GM12873 (cell line): ENCODE data around the gene MEGF6.

Source experiments
- TF ChIP-seq, protein P1 (sequence below): IDR thresholded peaks from 2 replicates; pipeline ENCODE4 v1.5.1; 2012; ENCODE audit warnings: low read depth, mild to moderate bottlenecking, moderate library complexity, low read length, control low read depth; ENCODE audit not compliant: insufficient read depth; ENCODE audit errors: missing control alignments

The MEGF6 gene

DNA sequence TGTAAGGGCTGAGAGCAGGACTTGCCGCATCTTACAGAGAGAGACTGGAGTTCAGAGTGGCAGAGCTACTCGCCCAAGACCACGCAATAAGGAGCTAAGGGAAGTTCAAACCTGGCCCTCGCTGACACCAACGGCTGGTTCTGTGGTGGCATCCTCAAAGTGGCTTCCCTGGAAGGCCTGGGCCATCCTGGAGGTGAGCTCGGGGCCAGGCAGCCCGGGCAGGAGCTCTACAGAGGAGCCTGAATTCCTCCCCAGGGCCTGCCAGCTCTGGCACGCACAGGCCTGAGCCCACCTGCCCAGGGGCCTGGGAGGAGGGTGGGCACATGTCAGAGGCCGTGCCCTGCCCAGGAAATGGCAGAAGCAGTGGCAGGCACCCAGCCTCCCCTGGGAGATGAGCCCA, 68.6 kb downstream of the MEGF6 start:
- TF ChIP-seq, protein P1, sequence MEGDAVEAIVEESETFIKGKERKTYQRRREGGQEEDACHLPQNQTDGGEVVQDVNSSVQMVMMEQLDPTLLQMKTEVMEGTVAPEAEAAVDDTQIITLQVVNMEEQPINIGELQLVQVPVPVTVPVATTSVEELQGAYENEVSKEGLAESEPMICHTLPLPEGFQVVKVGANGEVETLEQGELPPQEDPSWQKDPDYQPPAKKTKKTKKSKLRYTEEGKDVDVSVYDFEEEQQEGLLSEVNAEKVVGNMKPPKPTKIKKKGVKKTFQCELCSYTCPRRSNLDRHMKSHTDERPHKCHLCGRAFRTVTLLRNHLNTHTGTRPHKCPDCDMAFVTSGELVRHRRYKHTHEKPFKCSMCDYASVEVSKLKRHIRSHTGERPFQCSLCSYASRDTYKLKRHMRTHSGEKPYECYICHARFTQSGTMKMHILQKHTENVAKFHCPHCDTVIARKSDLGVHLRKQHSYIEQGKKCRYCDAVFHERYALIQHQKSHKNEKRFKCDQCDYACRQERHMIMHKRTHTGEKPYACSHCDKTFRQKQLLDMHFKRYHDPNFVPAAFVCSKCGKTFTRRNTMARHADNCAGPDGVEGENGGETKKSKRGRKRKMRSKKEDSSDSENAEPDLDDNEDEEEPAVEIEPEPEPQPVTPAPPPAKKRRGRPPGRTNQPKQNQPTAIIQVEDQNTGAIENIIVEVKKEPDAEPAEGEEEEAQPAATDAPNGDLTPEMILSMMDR: no peak

DNA sequence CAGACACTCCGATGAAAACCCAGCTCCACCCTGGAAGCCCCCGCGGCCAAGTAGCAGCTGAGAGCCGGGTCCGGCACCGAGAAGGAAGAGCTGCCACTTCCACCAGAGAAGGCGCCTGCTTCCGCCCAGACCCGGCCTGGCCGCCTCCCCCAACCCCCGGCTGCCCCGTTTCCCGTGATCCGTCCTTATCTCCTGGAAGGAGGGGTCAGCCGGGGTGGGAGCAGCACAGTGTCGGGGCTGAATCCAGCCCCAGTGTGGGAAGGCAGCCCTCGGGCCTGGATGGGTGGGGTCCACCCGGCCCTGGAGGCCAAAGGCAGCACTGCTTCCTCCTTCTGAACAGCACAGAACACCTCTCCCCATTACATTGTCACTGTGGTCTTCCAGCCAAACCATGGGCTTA, 69.4 kb downstream of the MEGF6 start:
- TF ChIP-seq, protein P1: no peak

DNA sequence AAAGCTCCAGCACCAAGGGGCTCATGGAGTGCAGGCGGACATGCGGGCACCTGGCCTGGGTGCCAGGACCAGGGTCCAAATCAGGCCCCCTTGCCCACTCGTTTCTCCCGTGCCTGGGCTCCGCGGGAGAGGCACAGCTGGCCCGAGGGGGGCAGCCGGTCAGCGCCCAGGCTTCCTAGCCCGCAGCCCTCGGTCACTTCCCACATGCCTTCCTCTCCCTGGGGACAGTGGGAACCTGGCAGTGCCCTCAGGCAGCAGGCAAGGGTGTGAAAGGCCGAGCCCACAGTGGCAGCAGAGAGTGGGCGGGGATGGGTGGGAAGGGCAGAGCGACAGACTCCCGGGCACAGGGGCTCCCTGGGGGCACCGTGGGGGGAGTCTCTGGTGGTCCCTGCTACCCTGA, 69.8 kb downstream of the MEGF6 start:
- TF ChIP-seq, protein P1: no peak

DNA sequence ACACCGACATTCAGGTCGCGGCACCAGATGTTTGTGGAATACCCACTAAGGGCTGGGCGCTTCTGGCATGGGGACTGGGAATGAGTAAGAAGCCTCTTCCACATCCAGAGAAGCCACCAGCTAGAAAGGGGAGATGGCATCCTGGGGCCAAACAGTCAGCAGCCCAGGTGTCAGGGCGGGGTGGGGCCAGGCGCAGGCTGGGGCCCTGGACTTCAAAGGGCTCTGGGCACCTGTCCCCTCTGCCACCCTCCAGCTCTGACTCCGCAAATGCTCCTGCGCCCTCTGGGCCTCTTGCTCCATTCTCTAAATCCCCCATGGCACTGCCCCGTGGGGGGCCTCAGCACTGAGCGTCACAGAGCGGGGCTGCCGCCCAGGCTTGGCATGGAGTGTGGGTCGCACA, 70.4 kb downstream of the MEGF6 start:
- TF ChIP-seq, protein P1: no peak

DNA sequence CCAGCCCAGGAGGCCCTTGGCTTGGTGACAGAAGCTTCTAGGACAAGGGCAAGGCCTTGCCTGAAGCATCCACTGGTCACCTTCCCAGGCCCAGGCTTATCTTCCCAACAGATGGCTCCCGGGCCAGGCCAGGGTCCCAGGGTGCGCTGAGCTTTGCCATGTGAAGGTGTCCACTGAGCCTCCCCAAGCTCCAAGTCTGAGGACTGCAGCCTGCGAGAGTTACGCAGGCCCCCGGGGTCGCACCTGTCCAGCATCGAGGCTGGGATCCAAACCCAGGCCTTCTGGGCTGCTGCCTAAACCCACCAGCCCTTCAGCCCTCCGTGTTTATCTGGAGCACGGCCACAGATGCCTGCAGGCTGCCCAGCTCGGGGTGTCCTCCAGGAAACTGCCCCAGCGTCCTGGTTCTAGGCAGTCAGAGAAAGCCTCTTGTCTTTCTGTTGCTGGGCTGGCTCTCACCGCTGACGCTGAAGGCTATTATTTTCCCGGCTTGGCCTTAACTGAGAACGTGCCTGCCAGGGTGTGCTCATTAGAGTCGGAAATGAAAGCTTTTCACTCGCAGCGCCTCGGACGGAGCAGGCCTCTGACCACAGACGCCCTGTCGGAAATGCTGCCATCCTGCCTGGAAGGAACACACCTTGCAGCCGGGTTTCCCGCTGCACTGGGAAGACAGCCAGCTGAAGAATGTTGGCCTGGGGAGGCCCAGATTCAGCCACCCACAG, 71.4 kb downstream of the MEGF6 start:
- TF ChIP-seq, protein P1: no peak

DNA sequence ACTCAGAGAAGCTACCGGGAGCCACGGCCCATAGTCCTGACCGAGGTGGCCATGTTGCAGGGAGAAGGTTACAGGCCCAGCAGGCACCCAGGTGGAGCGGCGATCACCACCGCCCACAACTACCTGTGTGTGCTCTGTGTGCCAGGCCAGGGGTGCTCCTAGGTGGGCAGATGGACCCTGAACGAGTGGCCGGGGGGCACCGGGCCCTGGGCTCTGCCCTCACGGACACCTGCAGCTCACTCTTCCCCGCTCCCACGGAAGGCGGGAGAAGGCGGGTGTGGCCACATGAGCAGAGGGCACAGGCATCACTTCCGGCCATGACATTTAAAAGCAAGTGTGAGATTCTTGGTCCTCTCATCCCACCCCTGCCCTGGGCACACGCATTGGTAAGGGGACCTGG, 73.9 kb downstream of the MEGF6 start:
- TF ChIP-seq, protein P1: no peak

- TF ChIP-seq, protein P1: no peak
Observed at GRCh38 chr1:3536420-3537195, 74.7 kb downstream of the MEGF6 start.
